ENCODE measurements around the gene LPP.
A peak's percentile ranks its signal among the peaks of the same experiment; 100 is the strongest.

The LPP gene

GRCh38 chr3:188309437-188310269, 155.7 kb downstream of the LPP start:
- DNase-seq = no peak

DNA sequence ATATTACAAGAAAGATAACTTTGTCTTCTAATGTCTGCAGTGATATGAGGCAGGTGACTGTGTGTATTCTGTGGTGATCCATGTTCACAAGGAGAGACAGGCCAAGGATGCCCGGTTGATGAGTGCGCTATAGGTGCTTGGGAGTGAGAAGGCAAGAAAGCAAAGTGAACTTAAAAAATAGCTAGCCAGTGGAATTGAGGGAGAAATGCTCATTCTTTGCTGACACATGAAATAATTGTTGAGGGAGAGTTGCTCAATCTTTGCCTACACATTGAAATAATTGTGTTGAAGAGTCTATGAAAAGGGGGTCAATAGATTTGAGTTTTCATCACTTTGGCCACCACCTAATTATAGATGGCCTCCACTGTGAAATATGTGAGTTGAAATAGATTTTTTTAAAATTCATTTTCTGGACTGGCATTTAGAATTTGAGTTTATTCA, 156.3 kb downstream of the LPP start:
- DNase-seq = no peak

DNA sequence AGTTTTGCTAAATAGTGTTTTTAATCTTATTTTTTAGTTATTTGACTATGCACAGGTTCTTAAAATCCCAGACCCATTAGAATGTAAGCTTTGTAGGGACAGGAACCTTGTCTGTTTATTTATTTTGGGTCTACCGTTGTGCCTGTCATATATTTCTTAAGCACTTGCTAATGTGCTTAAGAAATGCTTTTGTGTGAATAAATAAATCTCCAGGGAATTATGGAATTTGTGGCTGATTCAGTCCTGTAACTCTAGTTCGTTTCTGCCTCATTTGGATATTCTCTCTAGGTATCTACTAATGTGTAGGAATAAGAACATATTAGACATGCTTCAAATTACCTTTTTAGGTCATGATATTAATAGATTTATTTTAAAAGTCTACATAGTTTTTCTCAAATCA, 161.6 kb downstream of the LPP start:
- no peak for DNase-seq

DNA sequence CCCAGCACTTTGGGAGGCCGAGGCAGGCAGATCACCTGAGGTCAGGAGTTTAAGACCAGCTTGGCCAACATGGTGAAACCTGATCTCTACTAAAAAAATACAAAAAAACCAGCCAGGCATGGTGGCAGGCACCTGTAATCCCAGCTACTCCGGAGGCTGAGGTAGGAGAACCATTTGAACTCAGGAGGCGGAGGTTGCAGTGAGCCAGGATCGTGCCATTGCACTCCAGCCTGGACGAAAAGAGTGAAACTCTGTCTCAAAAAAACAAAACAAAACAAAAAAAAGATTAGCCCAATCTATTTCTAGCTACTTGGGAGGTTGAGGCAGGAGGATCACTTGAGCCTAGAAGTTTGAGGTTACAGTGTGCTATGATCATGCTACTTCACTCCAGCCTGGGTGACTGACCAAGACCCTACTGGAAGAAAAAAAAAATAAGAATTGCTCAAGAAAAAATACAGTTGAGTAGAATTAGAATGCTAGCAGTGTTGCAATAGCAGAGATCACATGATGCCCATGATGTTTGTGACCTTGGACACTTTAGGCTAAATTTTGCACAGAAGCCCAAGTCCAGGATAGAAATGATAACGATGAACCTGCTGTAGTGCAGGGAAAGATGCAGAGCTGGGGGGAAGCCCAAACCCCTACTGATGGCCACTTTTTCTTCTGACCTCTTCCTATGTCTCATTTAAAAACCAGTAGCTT, 162.2 kb downstream of the LPP start:
- DNase-seq = no peak

DNA sequence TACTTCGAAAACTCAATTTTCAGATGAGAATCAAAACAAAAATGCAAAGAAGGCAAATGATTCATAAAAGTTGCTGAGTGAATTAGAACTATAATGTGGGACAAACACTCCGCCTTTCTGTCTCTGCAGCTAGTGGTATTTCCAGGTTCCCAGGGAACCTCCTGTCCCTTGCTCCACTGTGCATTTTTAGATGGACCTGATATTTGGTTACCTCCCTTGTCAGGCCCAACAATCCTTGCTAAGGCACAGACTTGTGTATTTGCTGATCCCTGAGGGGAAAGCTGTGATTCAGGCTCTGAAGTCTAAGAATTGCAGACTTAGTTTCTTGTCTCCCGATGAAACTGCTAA, 162.7 kb downstream of the LPP start:
- no peak for DNase-seq

GRCh38 chr3:188319569-188319968, 165.6 kb downstream of the LPP start:
- DNase-seq = no peak

DNA sequence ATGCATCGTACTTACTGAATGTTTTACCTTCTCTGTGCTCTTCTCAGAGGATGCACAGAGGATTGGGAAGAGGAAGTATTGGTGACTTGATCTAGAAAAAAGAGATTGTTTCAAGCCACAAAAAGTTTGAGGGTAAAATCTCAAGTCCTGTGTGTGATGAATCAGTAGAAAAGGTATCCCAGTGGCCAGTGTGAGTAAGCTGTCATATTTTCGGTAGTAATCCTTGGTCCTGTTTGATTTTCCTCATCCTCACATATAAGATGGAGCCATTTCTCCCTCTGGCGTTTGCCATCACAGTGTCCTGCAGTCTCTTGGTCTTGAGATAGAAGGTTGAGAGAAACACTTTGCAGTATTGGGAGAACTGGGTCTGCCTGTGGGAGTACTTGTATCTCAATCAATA, 166.8 kb downstream of the LPP start:
- DNase-seq = no peak

DNA sequence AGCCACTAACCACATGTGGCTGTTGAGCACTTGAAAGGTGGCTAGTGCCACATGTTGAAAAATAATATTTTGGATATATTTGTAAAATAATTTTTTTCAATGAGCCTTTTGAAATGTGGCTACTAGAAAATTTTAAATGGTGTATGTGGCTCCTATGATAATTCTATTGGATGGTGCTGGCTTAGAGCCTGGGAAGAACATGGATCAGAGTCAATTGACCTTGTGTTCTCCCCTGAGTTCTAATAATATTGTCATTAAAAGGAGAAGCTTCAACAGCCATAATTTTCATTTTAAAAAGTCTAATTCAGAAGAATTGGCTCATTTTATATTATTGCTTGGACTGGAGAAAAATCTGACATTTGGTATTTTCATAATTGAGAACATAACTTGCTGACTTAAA, 167.3 kb downstream of the LPP start:
- DNase-seq = no peak

- DNase-seq = no peak
Measured at GRCh38 chr3:188322135-188322887, 168.4 kb downstream of the LPP start.

DNA sequence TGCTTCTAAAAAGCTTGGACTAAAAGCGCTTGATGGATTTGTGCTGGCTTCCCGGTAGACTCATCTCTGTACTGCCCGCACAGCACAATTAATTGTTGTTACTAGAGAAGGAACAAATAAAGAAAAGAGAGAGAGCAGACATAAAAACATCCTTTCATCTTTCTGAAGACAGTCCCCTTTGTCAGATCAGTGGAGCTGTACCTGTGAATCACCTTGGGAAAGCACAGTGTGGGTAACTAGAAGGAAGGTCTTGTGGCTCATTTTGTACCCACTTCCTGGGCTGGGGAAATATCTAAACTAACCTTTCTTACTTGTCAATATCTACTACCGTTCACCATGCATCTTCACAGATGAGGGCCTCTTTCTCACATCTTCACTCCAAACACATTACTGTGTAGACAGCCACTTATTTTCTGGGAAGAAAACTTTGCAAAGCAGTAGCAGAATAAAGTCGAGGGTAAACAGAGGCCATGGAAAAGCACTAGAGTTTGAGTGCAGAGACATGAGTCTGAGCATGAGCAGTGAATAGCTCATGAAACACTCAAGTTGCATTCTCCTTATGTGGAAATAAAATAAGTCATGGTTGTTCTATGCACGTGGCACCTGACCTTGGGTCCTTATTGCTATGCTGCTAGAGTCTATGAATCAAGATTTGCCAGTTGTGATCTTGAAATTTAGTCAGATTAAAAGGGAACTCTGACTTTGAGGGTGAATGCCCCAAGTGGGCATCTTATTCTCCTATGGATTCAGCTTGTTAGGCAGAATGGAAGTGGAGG, 169.3 kb downstream of the LPP start:
- peak; percentile 67 for DNase-seq

DNA sequence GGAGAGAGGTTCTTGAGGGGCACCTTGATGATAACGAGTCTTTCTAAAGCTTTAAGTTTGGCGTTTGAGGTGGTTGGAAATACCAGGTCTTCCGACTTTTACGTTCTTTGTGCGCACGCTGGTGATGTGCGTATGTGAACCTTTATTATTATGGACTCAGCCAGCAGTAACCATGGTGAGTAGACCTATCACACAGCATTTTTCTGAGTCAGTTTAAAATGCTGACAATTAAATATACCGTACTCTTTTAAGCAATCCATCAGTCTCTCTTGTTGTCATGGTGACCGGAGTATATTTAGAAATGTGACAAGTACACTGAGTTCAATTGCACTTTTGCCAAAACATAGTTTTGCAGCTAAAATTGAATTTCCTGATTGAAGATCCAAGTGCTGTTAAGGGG, 172.2 kb downstream of the LPP start:
- no peak for DNase-seq

DNA sequence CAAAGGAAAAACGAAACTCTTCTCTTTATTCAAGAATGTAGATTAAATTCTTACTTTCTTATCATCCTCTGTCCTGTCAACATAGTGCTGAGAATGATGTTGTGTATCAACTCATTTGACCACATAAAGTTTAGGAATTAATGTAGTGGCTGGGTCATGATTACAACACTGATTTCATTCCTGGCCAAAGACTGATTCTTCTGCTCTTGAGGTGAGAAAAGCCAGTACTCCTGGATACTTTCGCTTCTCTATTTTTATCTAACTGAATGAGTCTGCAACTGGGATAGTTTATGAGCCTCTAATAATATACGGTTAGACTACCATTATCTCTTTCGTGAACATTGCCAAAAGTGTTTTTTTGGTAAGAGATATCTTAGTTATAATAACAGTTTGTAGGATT, 173.0 kb downstream of the LPP start:
- DNase-seq = no peak

DNA sequence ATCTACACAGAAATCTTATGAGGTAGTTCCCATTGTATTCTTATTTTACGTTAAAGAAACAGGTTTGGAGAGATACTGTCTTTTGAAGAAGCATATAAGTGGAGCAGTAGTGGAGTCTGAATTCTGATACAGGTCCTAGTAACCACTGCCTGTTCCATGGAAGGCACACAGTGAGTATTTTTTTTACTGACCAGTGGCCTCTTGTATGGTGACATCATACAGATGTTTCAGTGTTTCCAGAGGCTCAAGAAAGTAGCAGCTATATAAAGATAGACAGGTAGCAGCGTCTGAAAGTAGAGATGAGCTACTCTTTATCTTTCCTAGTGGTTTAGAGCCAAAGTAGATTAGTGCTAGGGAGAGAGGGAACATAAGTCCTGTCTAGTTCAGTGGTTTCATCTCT, 173.5 kb downstream of the LPP start:
- DNase-seq = no peak

DNA sequence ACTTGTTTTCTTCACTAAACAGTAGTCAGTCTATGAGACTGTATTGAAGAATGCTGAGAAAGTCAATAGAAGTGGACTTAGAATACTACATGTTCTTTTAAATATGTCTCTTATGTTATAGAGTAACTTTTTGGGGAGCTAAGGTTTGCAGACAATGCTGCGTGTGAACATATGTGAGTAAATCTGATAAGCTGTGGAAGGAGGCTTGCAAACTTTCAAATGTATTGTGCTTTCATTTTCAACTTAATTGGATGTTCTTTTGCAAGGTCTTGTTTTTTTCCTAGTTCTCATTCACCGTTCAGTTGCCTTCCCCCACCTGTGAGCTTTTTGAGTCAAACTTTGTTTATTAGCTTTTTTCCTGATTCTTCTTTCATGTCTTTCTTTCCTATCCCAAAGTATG, 176.2 kb downstream of the LPP start:
- DNase-seq = no peak

- no peak for DNase-seq
Measured at GRCh38 chr3:188331166-188331565, 177.2 kb downstream of the LPP start.

DNA sequence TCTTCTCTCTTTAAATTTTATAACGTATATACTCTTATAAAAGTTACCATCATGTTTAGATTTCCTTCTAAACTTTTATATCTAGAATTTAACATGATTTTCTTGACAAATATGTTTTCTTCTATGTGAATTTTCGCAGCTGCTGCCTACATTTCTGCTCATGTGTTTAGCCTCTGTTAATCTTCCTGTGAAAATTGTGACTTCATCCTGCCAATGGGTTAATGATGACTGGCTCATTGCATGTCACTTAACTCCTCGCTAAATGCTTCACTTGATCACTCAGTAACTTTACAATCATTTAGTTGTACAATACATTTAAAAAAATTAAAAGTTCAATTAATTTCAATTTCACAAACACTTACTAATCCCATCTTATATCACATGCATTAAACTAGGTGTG, 178.1 kb downstream of the LPP start:
- no peak for DNase-seq

DNA sequence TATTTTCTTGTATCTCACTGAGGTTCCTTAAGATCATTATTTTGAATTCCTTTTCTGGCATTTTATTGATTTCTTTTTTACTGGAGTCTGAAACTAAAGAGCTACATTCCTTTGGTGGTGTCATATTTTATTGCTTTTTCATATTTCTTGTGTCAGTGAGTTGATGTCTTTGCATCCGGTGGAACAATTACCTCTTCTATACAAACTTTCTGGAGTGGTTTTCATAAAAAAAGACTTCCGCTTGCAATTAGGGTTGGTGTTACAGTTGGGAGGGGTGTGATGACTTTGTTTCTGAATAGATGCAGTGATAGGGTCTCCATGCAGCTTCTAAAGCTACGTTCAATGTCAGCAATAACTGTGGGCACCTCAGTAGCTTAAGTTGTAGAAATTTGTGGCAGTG, 181.7 kb downstream of the LPP start:
- DNase-seq = no peak

DNA sequence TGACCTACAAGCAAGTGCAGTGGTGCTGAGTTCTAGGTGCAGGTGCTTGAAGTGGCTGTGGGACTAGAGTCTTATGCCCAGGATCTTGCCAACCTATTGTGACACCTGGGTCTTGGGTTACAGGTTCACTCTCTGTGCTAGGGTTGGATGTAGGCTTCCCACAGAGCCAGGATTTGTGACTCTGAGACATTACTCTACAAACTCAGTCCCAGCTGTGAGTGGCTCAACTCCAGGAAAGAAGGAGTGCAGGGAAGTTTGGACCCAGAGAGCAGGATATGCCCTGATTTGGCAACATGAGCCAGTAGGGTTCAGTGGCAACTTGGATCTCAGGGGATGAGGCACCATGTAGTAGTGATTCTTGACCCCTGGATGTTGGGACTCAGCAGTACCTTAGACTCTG, 182.2 kb downstream of the LPP start:
- no peak for DNase-seq

GRCh38 chr3:188337232-188337631, 183.3 kb downstream of the LPP start:
- DNase-seq = no peak

DNA sequence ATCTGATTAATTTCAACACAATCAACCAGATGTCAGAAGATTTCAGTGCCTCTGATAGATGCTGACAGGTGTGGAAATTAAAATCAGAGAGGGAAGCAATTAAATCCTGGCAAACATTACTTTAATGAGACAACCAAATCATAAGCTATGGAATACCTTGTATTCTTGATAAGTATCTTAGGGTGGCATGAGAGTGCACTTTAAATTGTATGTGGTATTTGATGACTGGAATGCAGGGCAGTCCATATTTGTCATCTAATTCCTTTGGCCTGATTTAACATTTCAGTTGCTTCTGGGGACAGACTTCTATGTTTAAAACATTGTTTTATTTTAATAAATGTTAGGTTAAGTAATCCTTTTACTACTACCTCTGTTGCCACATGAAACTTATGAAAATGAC, 184.1 kb downstream of the LPP start:
- no peak for DNase-seq

- peak; percentile 70 for DNase-seq
Measured at GRCh38 chr3:188339410-188340295, 185.7 kb downstream of the LPP start.

- DNase-seq = no peak
Measured at GRCh38 chr3:188341501-188341900, 187.5 kb downstream of the LPP start.
